ENCODE data around the gene SKOR1.

SKOR1 gene

GRCh38 chr15:67829647-67830504 lies 4.6 kb downstream of the SKOR1 start:
- TF ChIP-seq CTCF (IDR thresholded peaks at IDR 0.05; ENCODE audit: insufficient read depth, low read length, missing control alignments), result no peak
- no peak for DNase-seq (ENCODE audit: low read depth, low spot score)
- CTCF ChIA-PET, result interaction anchor here (3.6 kb wide), 1 partner anchor 373 kb away, joined by 10 read pairs; no protein-coding TSS in a partner anchor
- H3K4me3 ChIP-seq (ENCODE audit: low read depth, low read length), result no peak overlapping the region
- POLR2A ChIA-PET, result no interaction called here

GRCh38 chr15:67831363-67831762 lies 6.1 kb downstream of the SKOR1 start:
- ChIA-PET CTCF (interaction anchor here (0.9 to 3.0 kb wide), 8 partner anchors 10 to 885 kb away, joined by 3 to 30 read pairs (median 4); no protein-coding TSS in a partner anchor), POLR2A (no interaction called here)
- DNase-seq (ENCODE audit: low read depth, low spot score), result no peak
- TF ChIP-seq CTCF (IDR thresholded peaks at IDR 0.05; ENCODE audit: insufficient read depth, low read length, missing control alignments), result no peak
- no peak overlapping the region for H3K4me3 ChIP-seq (ENCODE audit: low read depth, low read length)

- H3K4me3 ChIP-seq (ENCODE audit: low read depth, low read length), result no peak overlapping the region
- no peak for DNase-seq (ENCODE audit: low read depth, low spot score)
- ChIA-PET POLR2A (no interaction called here), CTCF (interaction anchor here (0.7 to 3.0 kb wide), 15 partner anchors 9 to 886 kb away, joined by 3 to 30 read pairs (median 4); no protein-coding TSS in a partner anchor)
- TF ChIP-seq CTCF (IDR thresholded peaks at IDR 0.05; ENCODE audit: insufficient read depth, low read length, missing control alignments), result peak; percentile 56
Observed at GRCh38 chr15:67832031-67832551, 6.8 kb downstream of the SKOR1 start.

GRCh38 chr15:67832897-67833709 lies 7.8 kb downstream of the SKOR1 start:
- TF ChIP-seq CTCF (IDR thresholded peaks at IDR 0.05; ENCODE audit: insufficient read depth, low read length, missing control alignments), result no peak
- POLR2A ChIA-PET, result no interaction called here
- CTCF ChIA-PET, result interaction anchor here (1.0 to 3.0 kb wide), 9 partner anchors 13 to 376 kb away, joined by 3 to 30 read pairs (median 4); no protein-coding TSS in a partner anchor
- no peak for DNase-seq (ENCODE audit: low read depth, low spot score)
- peak overlapping the region; percentile 36 for H3K4me3 ChIP-seq (ENCODE audit: low read depth, low read length)

GRCh38 chr15:67833710-67834511 lies 8.6 kb downstream of the SKOR1 start:
- no peak for DNase-seq (ENCODE audit: low read depth, low spot score)
- H3K4me3 ChIP-seq (ENCODE audit: low read depth, low read length), result peak overlapping the region; percentile 36
- POLR2A ChIA-PET, result no interaction called here
- TF ChIP-seq CTCF (IDR thresholded peaks at IDR 0.05; ENCODE audit: insufficient read depth, low read length, missing control alignments), result peak; percentile 59
- CTCF ChIA-PET, result interaction anchor here (1.2 to 5.7 kb wide), 4 partner anchors 332 to 377 kb away, joined by 4 to 149 read pairs (median 22); no protein-coding TSS in a partner anchor
